Mesothelial cell of epicardium (in vitro differentiated cells): ENCODE data around the gene TMEM119. TPM values are rescaled to one million over a fixed set of nuclear protein-coding genes. Genes with fewer than 3 reads are reported as not detected.

Experiments used
- DNase-seq, 2 experiments: peaks; one replicate each; pipeline ENCODE4 v3.0.0; 2021; ENCODE audit warnings: low spot score in 2 of 2; ENCODE audit not compliant: unreplicated experiment in 2 of 2
- H3K27ac Mint-ChIP-seq: 2 replicates; pipeline ENCODE4 v1.8.0; 2021; ENCODE audit warnings: mixed read lengths
- H3K27me3 Mint-ChIP-seq: 2 replicates; pipeline ENCODE4 v1.8.0; 2021; ENCODE audit warnings: low read depth, mixed read lengths
- H3K36me3 Mint-ChIP-seq: 2 replicates; pipeline ENCODE4 v1.8.0; 2021; ENCODE audit warnings: mixed read lengths
- H3K4me1 Mint-ChIP-seq: 2 replicates; pipeline ENCODE4 v1.8.0; 2021; ENCODE audit warnings: mixed read lengths
- H3K4me3 Mint-ChIP-seq: 2 replicates; pipeline ENCODE4 v1.8.0; 2021; ENCODE audit warnings: mild to moderate bottlenecking, moderate library complexity, mixed read lengths
- H3K9me3 Mint-ChIP-seq: 2 replicates; pipeline ENCODE4 v1.8.0; 2021; ENCODE audit warnings: mixed read lengths
- CTCF ChIP-seq: fragments of 200-600 bp; sonication (generic); IDR thresholded peaks from one replicate; pipeline ENCODE4 v1.5.0; 2021; ENCODE audit warnings: antibody characterized with exemption; ENCODE audit not compliant: unreplicated experiment
- total RNA-seq: library from RNA; stranded (reverse); gene quantifications from 3 replicates; pipeline ENCODE4 v1.2.1, GENCODE V29; 2021

TMEM119 gene
- total RNA-seq, 1 donor from 2014 or later: 41.2 TPM

GRCh38 chr12:108572166-108572790 lies 25.6 kb downstream of the TMEM119 start:
- DNase-seq: no peak
- no peak overlapping the region for H3K4me3 Mint-ChIP-seq
- H3K4me1 Mint-ChIP-seq: peaks cover 5% of the 10 kb centered on the region
- TF ChIP-seq CTCF: no peak
- no peak overlapping the region for H3K27ac Mint-ChIP-seq
- H3K9me3 Mint-ChIP-seq: no peaks in the 10 kb centered on the region
- peaks cover 10% of the 10 kb centered on the region for H3K36me3 Mint-ChIP-seq
- peaks cover 4% of the 10 kb centered on the region for H3K27me3 Mint-ChIP-seq

- Mint-ChIP-seq H3K9me3 (no peaks in the 10 kb centered on the region), H3K27ac (no peak overlapping the region), H3K27me3 (peaks cover 4% of the 10 kb centered on the region), H3K36me3 (peaks cover 10% of the 10 kb centered on the region), H3K4me3 (no peak overlapping the region), H3K4me1 (peaks cover 5% of the 10 kb centered on the region)
- no peak for DNase-seq
- no peak for TF ChIP-seq CTCF
Observed at GRCh38 chr12:108571609-108572165, 26.2 kb downstream of the TMEM119 start.

GRCh38 chr12:108570743-108571608 lies 26.9 kb downstream of the TMEM119 start:
- no peak for DNase-seq

GRCh38 chr12:108568338-108569154 lies 29.3 kb downstream of the TMEM119 start:
- Mint-ChIP-seq H3K27me3 (no peaks in the 10 kb centered on the region), H3K4me3 (no peak overlapping the region), H3K27ac (peak overlapping the region; percentile 17), H3K36me3 (peaks cover 18% of the 10 kb centered on the region), H3K9me3 (no peaks in the 10 kb centered on the region), H3K4me1 (peaks cover 6% of the 10 kb centered on the region)
- DNase-seq: no peak
- no peak for TF ChIP-seq CTCF

More at GRCh38 chr12:108570743-108571608, 26.9 kb downstream of the TMEM119 start:
- H3K36me3 Mint-ChIP-seq: peaks cover 12% of the 10 kb centered on the region
- TF ChIP-seq CTCF: no peak
- peaks cover 4% of the 10 kb centered on the region for H3K27me3 Mint-ChIP-seq
- H3K4me1 Mint-ChIP-seq: peaks cover under 1% of the 10 kb centered on the region
- H3K9me3 Mint-ChIP-seq: no peaks in the 10 kb centered on the region
- H3K27ac Mint-ChIP-seq: peak overlapping the region; percentile 57
- no peak overlapping the region for H3K4me3 Mint-ChIP-seq
